Mucosa of descending colon (tissue), 3 donors: ENCODE measurements around the gene UBAP1L. TPM values are rescaled to one million over a fixed set of nuclear protein-coding genes. Genes with fewer than 3 reads are reported as not detected.
"Not testable (repeated sequence)": the region's sequence is repeated elsewhere in the genome, so short reads cannot be mapped to it uniquely, and the experiment has no call there.

ENCODE experiments used
- ATAC-seq: fragments of 200-7000 bp; cut with Tn5 transposase; one replicate; pipeline ENCODE4 v1.9.1; 2020; ENCODE audit warnings: mild to moderate bottlenecking, moderate library complexity
- DNase-seq, 3 donors: peaks; one replicate each; pipeline ENCODE4 v3.0.0-alpha.2; 2020
- H3K36me3 ChIP-seq: fragments of 200-600 bp; one replicate; pipeline ENCODE4 v1.8.0; 2021; ENCODE audit warnings: low read depth, mild to moderate bottlenecking
- H3K4me1 ChIP-seq: fragments of 200-600 bp; one replicate; pipeline ENCODE4 v1.8.0; 2021; ENCODE audit warnings: low read depth, mild to moderate bottlenecking
- H3K4me3 ChIP-seq: fragments of 200-600 bp; one replicate; pipeline ENCODE4 v1.8.0; 2021; ENCODE audit warnings: mild to moderate bottlenecking
- H3K9me3 ChIP-seq: fragments of 200-600 bp; one replicate; pipeline ENCODE4 v1.8.0; 2021; ENCODE audit warnings: mild to moderate bottlenecking
- intact Hi-C, 2 donors: fragments of 100-400 bp; cut with DNase I in 1 of 2; cut with micrococcal nuclease in 1 of 2; formaldehyde crosslinking; loops; one replicate each; pipeline versions ENCODE4 v1.11.0 to v1.11.1; 2022; cut with DNase I, micrococcal nuclease
- total RNA-seq, 3 donors: library from RNA; stranded (reverse); fragmentation: NEBNext Ultra II Directional in 2 of 3; extraction: Animal tissue kit (Norgen Biotek cat#: 25700) in 2 of 3; gene quantifications; one replicate each; pipeline versions ENCODE4 v1.2.1 to v1.2.4, GENCODE V29; 2021 to 2023
- TF ChIP-seq, protein P1 (sequence below): fragments of 200-600 bp; IDR thresholded peaks from one replicate; pipeline ENCODE4 v1.8.0; 2022; ENCODE audit warnings: antibody characterized with exemption, mild to moderate bottlenecking
- donor health status: DM: no; HTN: no; CAD: no; lungs with moderate emphysema.
- donor health status: DM: no; HTN: no; CAD: no.
- donor health status: DM: no; HTN: yes; CAD: no.

The UBAP1L gene
- total RNA-seq, 3 donors from 2014 or later, result 2.0 to 6.9 (median 3.9) TPM

DNA sequence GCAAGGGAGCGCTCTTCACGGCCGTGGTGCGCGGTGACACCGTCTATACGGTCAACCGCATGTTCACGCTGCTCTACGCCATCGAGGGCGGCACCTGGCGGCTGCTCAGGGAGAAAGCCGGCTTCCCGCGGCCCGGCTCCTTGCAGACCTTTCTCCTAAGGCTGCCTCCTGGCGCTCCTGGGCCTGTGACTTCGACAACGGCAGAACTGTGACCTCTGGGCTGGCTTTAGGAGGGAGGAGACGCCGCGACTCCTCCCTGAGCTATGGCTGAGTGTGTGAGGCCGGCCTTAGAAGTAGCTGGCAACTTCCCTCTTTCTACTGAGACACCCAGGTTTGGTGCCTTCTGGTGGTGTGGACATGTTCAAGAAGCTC is 37.0 kb downstream of the UBAP1L start:
- DNase-seq, result peak; percentile 88 to 92 (median 90)
- intact Hi-C loops, result loop anchor here in 1 of 2 donors (2.0 kb wide), 1 partner anchor 45 kb away; no protein-coding TSS in a partner anchor
- Histone ChIP-seq H3K4me3 (no peak overlapping the region), H3K9me3 (no peaks in the 10 kb centered on the region), H3K4me1 (peaks cover 17% of the 10 kb centered on the region), H3K36me3 (no peaks in the 10 kb centered on the region)
- TF ChIP-seq, protein P1, sequence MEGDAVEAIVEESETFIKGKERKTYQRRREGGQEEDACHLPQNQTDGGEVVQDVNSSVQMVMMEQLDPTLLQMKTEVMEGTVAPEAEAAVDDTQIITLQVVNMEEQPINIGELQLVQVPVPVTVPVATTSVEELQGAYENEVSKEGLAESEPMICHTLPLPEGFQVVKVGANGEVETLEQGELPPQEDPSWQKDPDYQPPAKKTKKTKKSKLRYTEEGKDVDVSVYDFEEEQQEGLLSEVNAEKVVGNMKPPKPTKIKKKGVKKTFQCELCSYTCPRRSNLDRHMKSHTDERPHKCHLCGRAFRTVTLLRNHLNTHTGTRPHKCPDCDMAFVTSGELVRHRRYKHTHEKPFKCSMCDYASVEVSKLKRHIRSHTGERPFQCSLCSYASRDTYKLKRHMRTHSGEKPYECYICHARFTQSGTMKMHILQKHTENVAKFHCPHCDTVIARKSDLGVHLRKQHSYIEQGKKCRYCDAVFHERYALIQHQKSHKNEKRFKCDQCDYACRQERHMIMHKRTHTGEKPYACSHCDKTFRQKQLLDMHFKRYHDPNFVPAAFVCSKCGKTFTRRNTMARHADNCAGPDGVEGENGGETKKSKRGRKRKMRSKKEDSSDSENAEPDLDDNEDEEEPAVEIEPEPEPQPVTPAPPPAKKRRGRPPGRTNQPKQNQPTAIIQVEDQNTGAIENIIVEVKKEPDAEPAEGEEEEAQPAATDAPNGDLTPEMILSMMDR, result peak; percentile 65
- ATAC-seq, result peak; percentile 91

DNA sequence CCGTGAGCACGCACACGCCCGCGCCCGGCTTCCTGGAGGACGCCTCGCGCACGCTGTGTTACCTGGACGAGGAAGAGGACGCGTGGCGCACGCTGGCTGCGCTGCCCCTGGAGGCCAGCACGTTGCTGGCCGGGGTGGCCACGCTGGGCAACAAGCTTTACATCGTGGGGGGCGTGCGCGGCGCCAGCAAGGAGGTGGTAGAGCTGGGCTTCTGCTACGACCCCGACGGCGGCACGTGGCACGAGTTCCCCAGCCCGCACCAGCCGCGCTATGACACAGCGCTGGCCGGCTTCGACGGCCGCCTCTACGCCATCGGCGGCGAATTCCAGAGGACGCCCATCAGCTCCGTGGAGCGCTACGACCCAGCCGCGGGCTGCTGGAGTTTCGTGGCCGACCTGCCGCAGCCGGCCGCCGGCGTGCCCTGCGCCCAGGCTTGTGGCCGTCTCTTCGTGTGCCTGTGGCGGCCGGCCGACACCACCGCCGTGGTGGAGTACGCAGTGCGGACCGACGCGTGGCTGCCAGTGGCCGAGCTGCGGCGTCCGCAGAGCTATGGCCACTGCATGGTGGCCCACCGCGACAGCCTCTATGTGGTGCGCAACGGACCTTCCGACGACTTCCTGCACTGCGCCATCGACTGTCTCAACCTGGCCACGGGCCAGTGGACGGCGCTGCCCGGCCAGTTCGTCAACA is 37.6 kb downstream of the UBAP1L start:
- TF ChIP-seq, protein P1, result no peak
- intact Hi-C loops, result no loop called here
- Histone ChIP-seq H3K9me3 (no peaks in the 10 kb centered on the region), H3K4me1 (peaks cover 15% of the 10 kb centered on the region), H3K4me3 (no peak overlapping the region), H3K36me3 (no peaks in the 10 kb centered on the region)
- ATAC-seq (no peak), DNase-seq (no peak)

DNA sequence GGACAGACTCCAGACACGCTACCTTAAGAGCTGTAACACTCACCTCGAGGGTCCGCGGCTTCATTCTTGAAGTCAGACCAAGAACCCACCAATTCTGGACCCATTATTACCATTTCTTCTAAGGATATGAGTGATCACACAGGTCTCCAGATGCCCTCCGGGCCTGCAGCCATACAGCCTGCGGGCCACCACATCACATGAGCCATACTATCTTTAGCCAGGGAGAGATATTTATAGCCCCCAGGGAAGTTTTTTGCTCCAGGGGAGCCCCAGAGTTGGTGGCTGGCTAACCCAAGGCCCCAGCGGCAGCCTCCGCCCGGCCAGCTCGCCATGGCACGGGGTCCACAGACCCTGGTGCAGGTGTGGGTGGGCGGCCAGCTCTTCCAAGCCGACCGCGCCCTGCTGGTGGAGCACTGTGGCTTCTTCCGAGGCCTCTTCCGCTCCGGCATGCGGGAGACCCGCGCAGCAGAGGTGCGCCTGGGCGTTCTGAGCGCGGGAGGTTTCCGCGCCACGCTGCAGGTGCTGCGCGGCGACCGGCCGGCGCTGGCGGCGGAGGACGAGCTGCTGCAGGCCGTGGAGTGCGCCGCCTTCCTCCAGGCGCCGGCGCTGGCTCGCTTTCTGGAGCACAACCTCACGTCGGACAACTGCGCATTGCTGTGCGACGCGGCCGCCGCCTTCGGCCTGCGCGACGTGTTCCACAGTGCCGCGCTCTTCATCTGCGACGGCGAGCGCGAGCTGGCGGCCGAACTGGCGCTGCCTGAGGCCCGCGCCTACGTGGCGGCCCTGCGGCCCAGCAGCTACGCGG is 38.3 kb downstream of the UBAP1L start, which contains the start of gene KBTBD13:
TSS of gene KBTBD13 (plus strand) at position 261 of the 805 bp plus-strand sequence. CDS start at position 331, 70 bp downstream.
- intact Hi-C loops, result no loop called here
- Histone ChIP-seq H3K4me1 (peaks cover 7% of the 10 kb centered on the region), H3K36me3 (no peaks in the 10 kb centered on the region), H3K4me3 (no peak within 1 kb of the TSS), H3K9me3 (no peaks in the 10 kb centered on the region)
- DNase-seq, result no peak
- ATAC-seq, result no peak
- TF ChIP-seq, protein P1, result no peak

DNA sequence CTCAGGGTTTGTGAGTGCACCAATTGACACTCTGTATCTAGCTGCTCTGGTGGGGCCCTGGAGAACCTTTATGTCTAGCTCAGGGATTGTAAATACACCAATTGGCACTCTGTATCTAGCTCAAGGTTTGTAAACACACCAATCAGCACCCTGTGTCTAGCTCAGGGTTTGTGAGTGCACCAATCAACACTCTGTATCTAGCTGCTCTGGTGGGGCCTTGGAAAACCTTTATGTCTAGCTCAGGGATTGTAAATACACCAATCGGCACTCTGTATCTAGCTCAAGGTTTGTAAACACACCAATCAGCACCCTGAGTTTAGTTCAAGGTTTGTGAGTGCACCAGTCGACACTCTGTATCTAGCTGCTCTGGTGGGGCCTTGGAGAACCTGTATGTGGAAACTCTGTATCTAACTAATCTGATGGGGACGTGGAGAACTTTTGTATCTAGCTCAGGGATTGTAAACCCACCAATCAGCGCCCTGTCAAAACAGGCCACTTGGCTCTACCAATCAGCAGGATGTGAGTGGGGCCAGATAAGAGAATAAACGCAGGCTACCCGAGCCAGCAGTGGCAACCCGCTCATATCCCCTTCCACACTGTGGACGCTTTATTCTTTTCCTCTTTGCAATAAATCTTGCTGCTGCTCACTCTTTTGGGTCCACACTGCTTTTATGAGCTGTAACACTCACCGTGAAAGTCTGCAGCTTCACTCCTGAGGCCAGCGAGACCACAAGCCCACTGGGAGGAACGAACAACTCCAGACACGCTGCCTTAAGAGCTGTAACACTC is 39.2 kb downstream of the UBAP1L start:
- ATAC-seq, H3K36me3 ChIP-seq, intact Hi-C loops, DNase-seq, H3K4me3 ChIP-seq, H3K4me1 ChIP-seq, H3K9me3 ChIP-seq: not testable (repeated sequence)

DNA sequence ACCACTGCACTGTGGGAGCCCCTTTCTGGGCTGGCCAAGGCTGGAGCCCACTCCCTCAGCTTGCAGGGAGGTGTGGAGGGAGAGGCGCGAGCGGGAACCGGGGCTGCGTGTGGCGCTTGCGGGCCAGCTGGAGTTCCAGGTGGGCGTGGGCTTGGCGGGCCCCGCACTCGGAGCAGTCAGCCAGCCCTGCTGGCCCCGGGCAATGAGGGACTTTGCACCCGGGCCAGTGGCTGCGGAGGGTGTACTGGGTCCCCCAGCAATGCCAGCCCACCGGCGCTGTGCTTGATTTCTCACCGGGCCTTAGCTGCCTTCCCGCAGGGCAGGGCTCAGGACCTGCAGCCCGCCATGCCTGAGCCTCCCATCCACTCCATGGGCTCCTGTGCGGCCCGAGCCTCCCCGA is 40.1 kb downstream of the UBAP1L start:
- DNase-seq, intact Hi-C loops, H3K4me3 ChIP-seq, H3K4me1 ChIP-seq, H3K36me3 ChIP-seq, H3K9me3 ChIP-seq, ATAC-seq: not testable (repeated sequence)

DNA sequence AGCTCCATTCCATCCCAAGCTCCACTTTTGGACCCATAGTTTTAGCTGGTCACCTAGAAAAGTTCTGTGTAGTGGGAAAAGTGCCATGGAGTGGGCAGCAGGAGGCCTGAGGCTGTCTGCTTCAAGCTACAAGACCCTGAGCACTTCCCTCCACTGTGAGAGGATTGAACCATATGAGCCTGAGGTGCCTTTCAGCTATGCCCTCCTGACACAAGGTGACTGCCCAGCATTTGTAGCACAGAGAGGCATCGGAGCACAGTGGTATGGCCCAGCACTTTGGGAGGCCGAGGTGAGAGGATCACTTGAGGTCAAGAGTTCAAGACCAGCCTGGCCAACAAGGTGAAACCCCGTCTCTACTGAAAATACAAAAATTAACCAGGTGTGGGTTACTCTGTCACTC is 42.4 kb downstream of the UBAP1L start:
- H3K4me3 ChIP-seq, result no peak overlapping the region
- ATAC-seq (no peak), DNase-seq (no peak)
- TF ChIP-seq, protein P1, result no peak
- H3K4me1 ChIP-seq, result no peaks in the 10 kb centered on the region
- intact Hi-C loops, result no loop called here
- H3K36me3 ChIP-seq, result no peaks in the 10 kb centered on the region
- H3K9me3 ChIP-seq, result no peaks in the 10 kb centered on the region
